ENCODE results near the gene NDST4. TPM values are rescaled to one million over a fixed set of nuclear protein-coding genes. Genes with fewer than 3 reads are reported as not detected.

Gene NDST4
- total and polyA plus RNA-seq, 4 donors: not detected

DNA sequence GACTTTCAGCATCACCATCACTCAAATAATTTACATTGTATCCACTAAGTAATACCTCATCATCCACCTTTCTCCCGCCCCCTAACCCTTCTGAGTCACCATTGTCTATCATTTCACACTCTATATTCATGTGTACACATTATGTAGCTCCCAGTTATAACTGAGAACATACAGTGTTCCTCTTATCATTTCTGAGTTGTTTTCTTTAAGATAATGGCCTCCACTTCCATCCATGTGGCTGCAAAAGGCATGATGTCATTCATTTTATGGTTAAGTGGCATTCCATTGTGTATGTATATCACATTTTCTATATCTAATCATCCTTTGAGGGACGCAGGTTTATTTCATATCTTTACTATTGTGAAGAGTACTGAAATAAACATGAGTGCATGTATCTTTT, 14.6 kb upstream of the NDST4 start:
- Histone ChIP-seq H3K9ac (ENCODE audit: low read depth in 1 of 2, low read length in 2 of 2) (no peak overlapping the region), H3K4me1 (ENCODE audit: control insufficient read depth in 4 of 4, insufficient read depth in 4 of 4, low read length in 3 of 4) (no peaks in the 10 kb centered on the region), H3K36me3 (ENCODE audit: control insufficient read depth in 4 of 4, insufficient read depth in 3 of 4, low read depth in 1 of 4, low read length in 3 of 4) (no peaks in the 10 kb centered on the region), H3K4me3 (ENCODE audit: low read depth in 1 of 3, low read length in 3 of 3) (no peak overlapping the region), H3K27me3 (ENCODE audit: control insufficient read depth in 4 of 4, insufficient read depth in 4 of 4, low read length in 3 of 4) (no peaks in the 10 kb centered on the region), H3K27ac (ENCODE audit: low read depth in 1 of 2, low read length in 2 of 2) (no peak overlapping the region), H3K9me3 (ENCODE audit: control insufficient read depth in 4 of 4, low read length in 3 of 4) (no peaks in the 10 kb centered on the region)
- TF ChIP-seq MAX (IDR thresholded peaks at IDR 0.05) (no peak), NR2F2 (IDR thresholded peaks at IDR 0.05) (no peak), RAD21 (IDR thresholded peaks at IDR 0.05) (no peak), HNF4A (conservative IDR thresholded peaks at IDR 0.05) (no peak), FOXA2 (IDR thresholded peaks at IDR 0.05) (no peak), HNF4G (IDR thresholded peaks at IDR 0.05) (no peak), YY1 (IDR thresholded peaks at IDR 0.05) (no peak), RXRA (IDR thresholded peaks at IDR 0.05) (no peak), CTCF (IDR thresholded peaks at IDR 0.05; ENCODE audit: low read depth, low read length, missing input control) (no peak), JUND (IDR thresholded peaks at IDR 0.05) (no peak), FOXA1 (IDR thresholded peaks at IDR 0.05) (no peak), GABPA (IDR thresholded peaks at IDR 0.05 in 1 of 2, conservative IDR thresholded peaks at IDR 0.05 in 1 of 2) (no peak), EGR1 (IDR thresholded peaks at IDR 0.05; ENCODE audit: low read depth in 2 of 2) (no peak)
- TF ChIP-seq, protein P1, sequence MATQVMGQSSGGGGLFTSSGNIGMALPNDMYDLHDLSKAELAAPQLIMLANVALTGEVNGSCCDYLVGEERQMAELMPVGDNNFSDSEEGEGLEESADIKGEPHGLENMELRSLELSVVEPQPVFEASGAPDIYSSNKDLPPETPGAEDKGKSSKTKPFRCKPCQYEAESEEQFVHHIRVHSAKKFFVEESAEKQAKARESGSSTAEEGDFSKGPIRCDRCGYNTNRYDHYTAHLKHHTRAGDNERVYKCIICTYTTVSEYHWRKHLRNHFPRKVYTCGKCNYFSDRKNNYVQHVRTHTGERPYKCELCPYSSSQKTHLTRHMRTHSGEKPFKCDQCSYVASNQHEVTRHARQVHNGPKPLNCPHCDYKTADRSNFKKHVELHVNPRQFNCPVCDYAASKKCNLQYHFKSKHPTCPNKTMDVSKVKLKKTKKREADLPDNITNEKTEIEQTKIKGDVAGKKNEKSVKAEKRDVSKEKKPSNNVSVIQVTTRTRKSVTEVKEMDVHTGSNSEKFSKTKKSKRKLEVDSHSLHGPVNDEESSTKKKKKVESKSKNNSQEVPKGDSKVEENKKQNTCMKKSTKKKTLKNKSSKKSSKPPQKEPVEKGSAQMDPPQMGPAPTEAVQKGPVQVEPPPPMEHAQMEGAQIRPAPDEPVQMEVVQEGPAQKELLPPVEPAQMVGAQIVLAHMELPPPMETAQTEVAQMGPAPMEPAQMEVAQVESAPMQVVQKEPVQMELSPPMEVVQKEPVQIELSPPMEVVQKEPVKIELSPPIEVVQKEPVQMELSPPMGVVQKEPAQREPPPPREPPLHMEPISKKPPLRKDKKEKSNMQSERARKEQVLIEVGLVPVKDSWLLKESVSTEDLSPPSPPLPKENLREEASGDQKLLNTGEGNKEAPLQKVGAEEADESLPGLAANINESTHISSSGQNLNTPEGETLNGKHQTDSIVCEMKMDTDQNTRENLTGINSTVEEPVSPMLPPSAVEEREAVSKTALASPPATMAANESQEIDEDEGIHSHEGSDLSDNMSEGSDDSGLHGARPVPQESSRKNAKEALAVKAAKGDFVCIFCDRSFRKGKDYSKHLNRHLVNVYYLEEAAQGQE (IDR thresholded peaks at IDR 0.05): no peak
- TF ChIP-seq, protein P2, sequence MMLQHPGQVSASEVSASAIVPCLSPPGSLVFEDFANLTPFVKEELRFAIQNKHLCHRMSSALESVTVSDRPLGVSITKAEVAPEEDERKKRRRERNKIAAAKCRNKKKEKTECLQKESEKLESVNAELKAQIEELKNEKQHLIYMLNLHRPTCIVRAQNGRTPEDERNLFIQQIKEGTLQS (IDR thresholded peaks at IDR 0.05): no peak
- WGBS: 84% methylated on average over 2 of the region's 2 CpGs
- DNase-seq (ENCODE audit: low spot score): no peak

GRCh38 chr4:115126491-115126890, 13.1 kb upstream of the NDST4 start:
- H3K9me3 ChIP-seq (ENCODE audit: control insufficient read depth in 4 of 4, low read length in 3 of 4): no peaks in the 10 kb centered on the region
- H3K4me1 ChIP-seq (ENCODE audit: control insufficient read depth in 4 of 4, insufficient read depth in 4 of 4, low read length in 3 of 4): peaks cover 0 to 3% (median 0%) of the 10 kb centered on the region in 4 donors
- 91% methylated on average over 2 of the region's 2 CpGs for WGBS
- no peak for DNase-seq (ENCODE audit: low spot score)
- no peak overlapping the region for H3K27ac ChIP-seq (ENCODE audit: low read depth in 1 of 2, low read length in 2 of 2)
- no peaks in the 10 kb centered on the region for H3K27me3 ChIP-seq (ENCODE audit: control insufficient read depth in 4 of 4, insufficient read depth in 4 of 4, low read length in 3 of 4)
- H3K36me3 ChIP-seq (ENCODE audit: control insufficient read depth in 4 of 4, insufficient read depth in 3 of 4, low read depth in 1 of 4, low read length in 3 of 4): no peaks in the 10 kb centered on the region
- no peak for TF ChIP-seq TAF1 (conservative IDR thresholded peaks at IDR 0.05)
- no peak for TF ChIP-seq EGR1 (IDR thresholded peaks at IDR 0.05; ENCODE audit: low read depth in 2 of 2)
- TF ChIP-seq, protein P1 (IDR thresholded peaks at IDR 0.05): no peak
- no peak for TF ChIP-seq NR2F2 (IDR thresholded peaks at IDR 0.05)
- no peak for TF ChIP-seq SP1 (IDR thresholded peaks at IDR 0.05)
- no peak overlapping the region for H3K9ac ChIP-seq (ENCODE audit: low read depth in 1 of 2, low read length in 2 of 2)
- no peak overlapping the region for H3K4me3 ChIP-seq (ENCODE audit: low read depth in 1 of 3, low read length in 3 of 3)

All from liver (tissue), 9 donors.